Measurements from ENCODE around the gene WDR48. TPM values are rescaled to one million over a fixed set of nuclear protein-coding genes. Genes with fewer than 3 reads are reported as not detected.

WDR48 gene
- total and polyA plus RNA-seq, 9 donors, result 20.7 to 55.5 (median 38.2) TPM

- Histone ChIP-seq H3K27ac (no peak overlapping the region), H3K27me3 (no peaks in the 10 kb centered on the region), H3K36me3 (no peaks in the 10 kb centered on the region), H3K4me1 (ENCODE audit: insufficient read depth) (no peaks in the 10 kb centered on the region), H3K9me3 (no peaks in the 10 kb centered on the region), H3K4me3 (no peak overlapping the region)
- 80 to 85% (median 80%) methylated on average over 4 of the region's 4 CpGs for WGBS, 3 donors
- no peak for DNase-seq
- TF ChIP-seq, protein P1, sequence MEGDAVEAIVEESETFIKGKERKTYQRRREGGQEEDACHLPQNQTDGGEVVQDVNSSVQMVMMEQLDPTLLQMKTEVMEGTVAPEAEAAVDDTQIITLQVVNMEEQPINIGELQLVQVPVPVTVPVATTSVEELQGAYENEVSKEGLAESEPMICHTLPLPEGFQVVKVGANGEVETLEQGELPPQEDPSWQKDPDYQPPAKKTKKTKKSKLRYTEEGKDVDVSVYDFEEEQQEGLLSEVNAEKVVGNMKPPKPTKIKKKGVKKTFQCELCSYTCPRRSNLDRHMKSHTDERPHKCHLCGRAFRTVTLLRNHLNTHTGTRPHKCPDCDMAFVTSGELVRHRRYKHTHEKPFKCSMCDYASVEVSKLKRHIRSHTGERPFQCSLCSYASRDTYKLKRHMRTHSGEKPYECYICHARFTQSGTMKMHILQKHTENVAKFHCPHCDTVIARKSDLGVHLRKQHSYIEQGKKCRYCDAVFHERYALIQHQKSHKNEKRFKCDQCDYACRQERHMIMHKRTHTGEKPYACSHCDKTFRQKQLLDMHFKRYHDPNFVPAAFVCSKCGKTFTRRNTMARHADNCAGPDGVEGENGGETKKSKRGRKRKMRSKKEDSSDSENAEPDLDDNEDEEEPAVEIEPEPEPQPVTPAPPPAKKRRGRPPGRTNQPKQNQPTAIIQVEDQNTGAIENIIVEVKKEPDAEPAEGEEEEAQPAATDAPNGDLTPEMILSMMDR (IDR thresholded peaks at IDR 0.05), result no peak
- TF ChIP-seq POLR2A (IDR thresholded peaks at IDR 0.05) (no peak), EP300 (IDR thresholded peaks at IDR 0.05) (no peak)
- intact Hi-C loops (cut with DNase I), result no loop called here
Measured at GRCh38 chr3:39013921-39014509, 37.8 kb upstream of the WDR48 start.

DNA sequence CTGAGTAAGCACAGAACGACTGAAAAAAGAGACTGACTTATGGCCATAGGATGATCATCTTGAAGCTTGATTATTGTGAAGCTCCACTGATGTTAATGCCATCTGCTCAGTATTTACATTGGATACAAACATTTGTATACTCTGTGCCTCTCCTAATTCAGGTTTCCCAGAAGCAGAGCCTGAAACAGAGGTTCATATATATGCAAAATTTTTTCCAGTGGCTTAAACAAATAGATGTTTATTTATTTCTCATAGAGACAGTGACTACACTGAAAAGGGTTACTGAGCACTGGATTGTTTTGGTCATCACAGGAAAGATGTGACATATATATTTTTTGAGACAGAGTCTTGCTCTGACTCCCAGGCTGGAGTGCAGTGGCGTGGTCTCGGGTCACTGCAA lies 36.4 kb upstream of the WDR48 start:
- intact Hi-C loops (cut with DNase I), result no loop called here
- WGBS, 3 donors, result 89 to 94% (median 91%) methylated on average over 3 of the region's 3 CpGs
- no peak overlapping the region for H3K27ac ChIP-seq
- H3K36me3 ChIP-seq, result no peaks in the 10 kb centered on the region
- H3K27me3 ChIP-seq, result no peaks in the 10 kb centered on the region
- H3K4me3 ChIP-seq, result no peak overlapping the region
- no peaks in the 10 kb centered on the region for H3K9me3 ChIP-seq
- H3K4me1 ChIP-seq (ENCODE audit: insufficient read depth), result no peaks in the 10 kb centered on the region
- DNase-seq, result no peak
- TF ChIP-seq POLR2A (IDR thresholded peaks at IDR 0.05) (no peak), EP300 (IDR thresholded peaks at IDR 0.05) (no peak)
- TF ChIP-seq, protein P1 (IDR thresholded peaks at IDR 0.05), result no peak

DNA sequence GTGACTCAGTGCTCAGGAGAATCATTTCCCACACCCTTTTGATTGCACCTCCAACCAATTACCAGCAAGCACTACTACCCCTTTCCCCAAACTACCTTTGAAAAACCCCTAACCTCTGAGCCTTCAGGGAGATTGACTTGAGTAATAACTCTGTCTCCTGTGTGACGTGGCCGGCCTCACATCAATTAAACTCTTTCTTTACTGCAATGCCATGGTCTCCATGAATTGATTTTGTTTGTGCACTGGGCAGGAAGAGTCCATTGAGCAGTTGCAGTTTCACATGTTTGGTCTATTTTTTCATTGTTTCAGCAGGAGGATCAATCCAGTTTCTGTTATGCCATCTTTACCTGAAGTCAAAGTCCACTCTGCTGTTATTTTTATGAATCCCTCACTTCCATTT lies 32.5 kb upstream of the WDR48 start:
- Histone ChIP-seq H3K27me3 (no peaks in the 10 kb centered on the region), H3K36me3 (no peaks in the 10 kb centered on the region), H3K9me3 (no peaks in the 10 kb centered on the region), H3K4me3 (no peak overlapping the region), H3K27ac (no peak overlapping the region), H3K4me1 (ENCODE audit: insufficient read depth) (peaks cover 1% of the 10 kb centered on the region)
- intact Hi-C loops (cut with DNase I), result no loop called here
- no peak for TF ChIP-seq EP300 (IDR thresholded peaks at IDR 0.05)
- TF ChIP-seq, protein P1 (IDR thresholded peaks at IDR 0.05), result no peak
- no peak for TF ChIP-seq POLR2A (IDR thresholded peaks at IDR 0.05)
- WGBS, 3 donors, result 91 to 97% (median 92%) methylated on average over 2 of the region's 2 CpGs
- no peak for DNase-seq

GRCh38 chr3:39021029-39021428 lies 30.8 kb upstream of the WDR48 start:
- intact Hi-C loops (cut with DNase I), result no loop called here
- no peak overlapping the region for H3K27ac ChIP-seq
- no peak for DNase-seq
- H3K4me3 ChIP-seq, result no peak overlapping the region
- no peaks in the 10 kb centered on the region for H3K27me3 ChIP-seq
- 94 to 100% (median 98%) methylated on average over 1 of the region's 1 CpG for WGBS, 3 donors
- H3K4me1 ChIP-seq (ENCODE audit: insufficient read depth), result peaks cover 1% of the 10 kb centered on the region
- no peaks in the 10 kb centered on the region for H3K36me3 ChIP-seq
- H3K9me3 ChIP-seq, result no peaks in the 10 kb centered on the region
- no peak for TF ChIP-seq EP300 (IDR thresholded peaks at IDR 0.05)
- TF ChIP-seq, protein P1 (IDR thresholded peaks at IDR 0.05), result no peak
- no peak for TF ChIP-seq POLR2A (IDR thresholded peaks at IDR 0.05)

All from ovary (tissue), 9 donors.